ENCODE data around the gene PIEZO2.

DNA sequence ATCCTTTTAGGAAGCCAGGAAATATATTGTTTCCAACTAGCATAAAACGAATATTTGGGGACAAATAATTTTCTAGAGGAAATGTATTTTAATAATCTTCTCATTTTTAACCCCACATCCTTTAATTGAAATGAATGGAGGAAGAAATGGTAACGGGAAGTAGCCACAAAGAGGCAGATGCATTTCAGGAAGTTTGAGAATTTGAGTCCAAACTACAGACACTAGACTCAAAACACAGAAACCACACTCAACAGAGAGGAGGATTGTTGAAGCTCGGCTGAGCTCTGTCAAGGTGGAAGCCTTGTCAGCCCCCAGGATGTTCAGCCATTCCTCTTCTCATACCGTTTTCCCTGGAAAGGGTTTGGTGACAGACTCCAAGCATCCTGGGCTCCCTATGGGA lies 335.0 kb downstream of the PIEZO2 start:
- TF ChIP-seq POLR2AphosphoS5 (IDR thresholded peaks at IDR 0.05; ENCODE audit: borderline replicate concordance, low read depth, low read length) (no peak), EZH2 (IDR thresholded peaks at IDR 0.05) (no peak)

Data from SK-N-MC (cell line).